Heart right ventricle (tissue), 16 donors: Measurements from ENCODE around the gene SEMA3C. TPM values are rescaled to one million over a fixed set of nuclear protein-coding genes. Genes with fewer than 3 reads are reported as not detected.
A peak's percentile ranks its signal among the peaks of the same experiment; 100 is the strongest.

ENCODE experiments used
- ATAC-seq, 8 donors: fragments of 200-7000 bp; cut with Tn5 transposase; one replicate each; pipeline ENCODE4 v1.9.1; 2020; ENCODE audit warnings: mild to moderate bottlenecking in 8 of 8, moderate library complexity in 8 of 8, moderate number of reproducible peaks in 1 of 8
- DNase-seq, 2 donors: peaks; one replicate each; pipeline ENCODE4 v3.0.0-alpha.2; 2020
- H3K27ac ChIP-seq, 10 donors: fragments of 200-600 bp; sonication (generic) in 2 of 10; one replicate each; pipeline versions ENCODE4 v1.5.0 to v1.8.0; 2020 to 2022; ENCODE audit warnings: mild to moderate bottlenecking in 3 of 10
- H3K27me3 ChIP-seq, 7 donors: fragments of 200-600 bp; one replicate each; pipeline ENCODE4 v1.8.0; 2021 to 2022; ENCODE audit warnings: mild to moderate bottlenecking in 2 of 7
- H3K36me3 ChIP-seq, 9 donors: fragments of 200-600 bp; sonication (generic) in 1 of 9; one replicate each; pipeline versions ENCODE4 v1.5.0 to v1.8.0; 2020 to 2022; ENCODE audit warnings: mild to moderate bottlenecking in 2 of 9
- H3K4me1 ChIP-seq, 9 donors: fragments of 200-600 bp; sonication (generic) in 1 of 9; one replicate each; pipeline versions ENCODE4 v1.5.0 to v1.8.0; 2020 to 2022; ENCODE audit warnings: mild to moderate bottlenecking in 4 of 9
- H3K4me3 ChIP-seq, 10 donors: fragments of 200-600 bp; sonication (generic) in 2 of 10; one replicate each; pipeline versions ENCODE4 v1.5.0 to v1.8.0; 2020 to 2022; ENCODE audit warnings: mild to moderate bottlenecking in 7 of 10, moderate library complexity in 2 of 10
- H3K9me3 ChIP-seq, 11 donors: fragments of 200-600 bp in 10 of 11; sonication (generic) in 2 of 11; one replicate each; pipeline versions ENCODE4 v1.5.0 to v1.8.0; 2013 to 2022; ENCODE audit warnings: mild to moderate bottlenecking in 2 of 11, control low read depth in 1 of 11, moderate library complexity in 1 of 11
- CTCF ChIP-seq, 9 donors: fragments of 200-600 bp; sonication (generic) in 2 of 9; IDR thresholded peaks; one replicate each; pipeline versions ENCODE4 v1.5.0 to v1.8.0; 2021 to 2022; ENCODE audit warnings: antibody characterized with exemption in 9 of 9, mild to moderate bottlenecking in 5 of 9, moderate library complexity in 1 of 9
- WGBS, 2 donors: extraction: QIAGEN DNeasy Blood & Tissue Kit; methylation state at CpG; one replicate each; pipeline ENCODE4 v1.1.7; 2013; ENCODE audit warnings: inconsistent platforms in 1 of 2; 5-methylcytosine and 5-hydroxymethylcytosine counted together
- intact Hi-C, 10 donors: fragments of 100-400 bp; cut with DNase I; formaldehyde crosslinking; loops; one replicate each; pipeline versions ENCODE4 v1.11.1 to v1.14.2; 2022
- polyA plus RNA-seq, 2 donors: library from polyadenylated mRNA; stranded (reverse); fragments of 200-250 nt; gene quantifications; one replicate each; pipeline ENCODE4 v1.2.3, GENCODE V29; 2013
- total RNA-seq, 10 donors: library from RNA; stranded (reverse); fragmentation: NEBNext Ultra II Directional in 3 of 10; extraction: Animal tissue kit (Norgen Biotek cat#: 25700) in 3 of 10; gene quantifications; one replicate each; pipeline versions ENCODE4 v1.2.1 to v1.2.4, GENCODE V29; 2021 to 2023
- donor health status: Arrhythmogenic right ventricular cardiomyopathy.
- donor health status: ischemic (EF 13 %, LVEDD 7.1; RV severe dilation, severe dysfunction).
- donor health status: healthy with polysubstance abuse.
- donor health status: DM: no; HTN: yes; CAD: no.
- donor health status: DM: no; HTN: no; CAD: no.
- donor health status: ischemic (EF 25% LVEDD 6.9; RV normal size, moderate dysfunction).
- donor health status: ischemic (EF 25% LVEDD 5.7; RV mildly dilated, moderate dysfunction).
- donor health status: healthy.
- donor health status: DM: yes; HTN: yes; CAD: no.
- donor health status: Ischemic cardiomyopathy.
- donor health status: ischemic (EF 35%, LVEDD 5.7; RV mildly dilated, moderate dysfunction).
- donor health status: nonischemic (EF 11% LVEDD 7.7; RV severe dilation, severe dysfunction).
- donor health status: DM: yes; HTN: yes; CAD: no.
- donor health status: PGD.
- donor health status: ischemic (EF 29% LVEDD 5.4; RV normal size, mild dysfunction).
- donor health status: nonischemic (EF 23%, LVEDD 6.1; RV moderate dilation, normal function).

The SEMA3C gene
- total and polyA plus RNA-seq, 12 donors, result 14.5 to 83.2 (median 57.3) TPM

DNA sequence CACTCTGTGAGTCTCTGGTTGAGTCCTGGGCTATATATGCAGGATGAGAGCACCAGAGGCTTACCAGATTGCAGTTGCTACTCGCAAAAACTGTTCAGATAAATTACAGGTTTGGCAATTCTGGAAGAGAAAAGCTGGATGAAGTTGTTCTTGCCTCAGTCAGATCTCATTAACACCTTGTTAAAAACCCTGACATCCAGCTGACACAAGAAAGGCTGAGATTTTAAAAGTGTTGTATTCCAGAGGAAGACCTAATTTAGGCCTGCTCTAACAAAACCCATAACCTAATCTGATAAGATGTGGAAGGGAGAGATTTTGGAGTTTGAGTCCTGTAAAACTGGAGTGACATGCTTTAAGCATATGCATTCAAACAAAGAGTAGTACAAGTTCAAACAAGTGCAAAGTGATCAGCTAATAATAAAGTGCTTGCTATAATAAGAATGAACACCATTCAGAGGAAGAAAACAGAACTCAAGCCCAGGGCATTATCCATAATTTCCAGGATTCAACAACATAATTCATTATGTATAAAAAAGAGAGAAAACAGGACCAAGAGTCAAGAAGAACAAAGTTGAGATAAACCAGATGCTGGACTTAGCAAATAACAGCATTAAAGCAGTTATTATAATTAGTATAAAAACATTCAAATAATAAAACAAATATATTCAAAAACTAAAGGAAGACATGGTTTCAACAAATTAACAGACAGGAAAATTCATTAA, 144.9 kb downstream of the SEMA3C start:
- no peak for DNase-seq
- TF ChIP-seq CTCF (IDR thresholded peaks at IDR 0.05), result no peak
- no peak for ATAC-seq
- 21 to 25% methylated on average over 1 of the region's 1 CpG for WGBS, 2 donors
- no peaks in the 10 kb centered on the region for H3K9me3 ChIP-seq
- H3K4me1 ChIP-seq, result peaks cover 7 to 50% (median 28%) of the 10 kb centered on the region in 9 donors
- intact Hi-C loops, result no loop called here
- no peak overlapping the region for H3K4me3 ChIP-seq
- H3K36me3 ChIP-seq, result no peaks in the 10 kb centered on the region
- peak overlapping the region in 6 of 10 donors; percentile 66 to 76 (median 73) for H3K27ac ChIP-seq
- H3K27me3 ChIP-seq, result no peaks in the 10 kb centered on the region

DNA sequence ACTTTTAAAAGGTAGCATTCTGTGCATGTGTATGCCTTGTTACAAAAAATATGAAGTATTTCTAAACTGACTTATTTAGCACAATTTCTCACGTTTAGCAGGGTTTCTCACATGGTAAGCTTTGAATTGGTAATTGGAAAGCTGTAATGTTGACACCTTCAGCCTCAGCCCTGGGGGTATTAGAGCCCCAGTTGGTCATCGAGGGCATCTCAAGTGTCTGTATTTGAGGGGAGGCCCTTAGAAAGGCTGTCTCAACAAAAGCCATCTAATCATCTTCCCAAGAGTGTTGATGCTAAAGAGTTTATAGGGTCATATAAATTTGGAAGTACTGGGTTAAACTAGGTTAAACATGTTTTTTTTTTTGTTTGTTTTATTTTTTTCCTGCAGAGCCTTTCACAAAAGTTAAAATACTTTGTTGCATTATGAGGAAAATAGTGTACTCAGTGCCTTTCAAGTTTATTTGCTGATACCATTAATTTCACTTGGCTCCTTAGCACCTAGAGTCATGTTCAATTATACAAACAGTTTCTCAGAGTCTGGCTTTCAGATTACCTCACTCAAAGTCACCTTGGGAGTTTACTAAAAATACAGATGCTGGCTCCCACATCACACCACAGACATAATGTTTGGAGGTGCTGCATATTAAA, 146.4 kb downstream of the SEMA3C start:
- intact Hi-C loops, result no loop called here
- Histone ChIP-seq H3K4me1 (peaks cover 7 to 50% (median 28%) of the 10 kb centered on the region in 9 donors), H3K9me3 (no peaks in the 10 kb centered on the region), H3K36me3 (no peaks in the 10 kb centered on the region), H3K27ac (peak overlapping the region; percentile 33 to 76 (median 68)), H3K27me3 (no peaks in the 10 kb centered on the region), H3K4me3 (no peak overlapping the region)
- DNase-seq (no peak), ATAC-seq (peak in 7 of 8 donors; percentile 60 to 86 (median 83))
- 13 to 19% methylated on average over 2 of the region's 2 CpGs for WGBS, 2 donors
- TF ChIP-seq CTCF (IDR thresholded peaks at IDR 0.05), result no peak

DNA sequence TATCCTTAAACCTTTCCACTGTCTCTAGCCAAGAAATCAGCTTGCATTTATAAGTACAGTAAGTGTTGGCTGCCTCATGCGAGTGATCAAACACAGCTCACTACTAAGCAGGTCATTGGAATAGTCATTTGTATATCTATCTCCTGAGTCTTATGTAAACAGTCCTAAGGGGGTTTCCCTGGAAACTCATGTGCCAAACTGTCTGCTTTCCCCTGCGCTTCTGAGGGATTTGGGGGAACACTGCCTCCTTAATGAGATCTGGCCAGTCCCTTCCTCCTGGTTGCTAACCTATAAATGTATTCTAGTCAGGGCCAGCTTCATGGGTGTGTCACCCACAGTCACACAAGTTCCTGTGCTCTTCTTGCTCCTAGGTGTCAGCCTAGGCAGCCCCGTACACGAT, 147.3 kb downstream of the SEMA3C start:
- intact Hi-C loops, result no loop called here
- ATAC-seq, result peak in 7 of 8 donors; percentile 38 to 76 (median 64)
- Histone ChIP-seq H3K4me1 (peaks cover 7 to 50% (median 28%) of the 10 kb centered on the region in 9 donors), H3K27ac (peak overlapping the region in 8 of 10 donors; percentile 40 to 76 (median 70)), H3K4me3 (no peak overlapping the region), H3K27me3 (no peaks in the 10 kb centered on the region), H3K9me3 (no peaks in the 10 kb centered on the region), H3K36me3 (no peaks in the 10 kb centered on the region)
- no peak for DNase-seq
- no peak for TF ChIP-seq CTCF (IDR thresholded peaks at IDR 0.05)
- 43 to 52% methylated on average over 4 of the region's 4 CpGs for WGBS, 2 donors

DNA sequence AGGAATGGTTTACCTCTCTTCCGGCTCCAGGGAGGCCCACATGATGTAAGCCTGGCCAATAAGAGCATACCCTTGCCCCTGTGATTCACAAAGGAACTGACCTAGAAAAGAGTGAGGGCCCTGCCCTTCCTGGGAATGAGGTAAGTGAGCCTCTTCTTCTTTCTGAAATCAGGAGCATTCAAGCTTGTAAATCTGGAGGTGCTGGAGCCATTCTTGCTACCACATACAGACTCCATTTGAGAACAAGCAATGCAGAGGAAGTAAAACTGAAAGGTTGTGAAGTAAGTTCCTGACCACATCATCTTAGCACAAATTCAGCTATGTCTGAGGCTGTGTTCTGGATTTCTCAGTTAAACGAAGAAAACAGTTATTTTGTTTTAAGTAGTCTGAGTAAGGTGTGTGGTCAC, 148.2 kb downstream of the SEMA3C start:
- intact Hi-C loops, result no loop called here
- Histone ChIP-seq H3K36me3 (no peaks in the 10 kb centered on the region), H3K4me1 (peaks cover 7 to 46% (median 24%) of the 10 kb centered on the region in 9 donors), H3K4me3 (no peak overlapping the region), H3K9me3 (no peaks in the 10 kb centered on the region), H3K27ac (peak overlapping the region in 1 of 10 donors; percentile 76), H3K27me3 (no peaks in the 10 kb centered on the region)
- no peak for TF ChIP-seq CTCF (IDR thresholded peaks at IDR 0.05)
- ATAC-seq (no peak), DNase-seq (no peak)
- 88 to 89% methylated on average over 2 of the region's 2 CpGs for WGBS, 2 donors
